ENCODE measurements around the gene FNDC5.

DNA sequence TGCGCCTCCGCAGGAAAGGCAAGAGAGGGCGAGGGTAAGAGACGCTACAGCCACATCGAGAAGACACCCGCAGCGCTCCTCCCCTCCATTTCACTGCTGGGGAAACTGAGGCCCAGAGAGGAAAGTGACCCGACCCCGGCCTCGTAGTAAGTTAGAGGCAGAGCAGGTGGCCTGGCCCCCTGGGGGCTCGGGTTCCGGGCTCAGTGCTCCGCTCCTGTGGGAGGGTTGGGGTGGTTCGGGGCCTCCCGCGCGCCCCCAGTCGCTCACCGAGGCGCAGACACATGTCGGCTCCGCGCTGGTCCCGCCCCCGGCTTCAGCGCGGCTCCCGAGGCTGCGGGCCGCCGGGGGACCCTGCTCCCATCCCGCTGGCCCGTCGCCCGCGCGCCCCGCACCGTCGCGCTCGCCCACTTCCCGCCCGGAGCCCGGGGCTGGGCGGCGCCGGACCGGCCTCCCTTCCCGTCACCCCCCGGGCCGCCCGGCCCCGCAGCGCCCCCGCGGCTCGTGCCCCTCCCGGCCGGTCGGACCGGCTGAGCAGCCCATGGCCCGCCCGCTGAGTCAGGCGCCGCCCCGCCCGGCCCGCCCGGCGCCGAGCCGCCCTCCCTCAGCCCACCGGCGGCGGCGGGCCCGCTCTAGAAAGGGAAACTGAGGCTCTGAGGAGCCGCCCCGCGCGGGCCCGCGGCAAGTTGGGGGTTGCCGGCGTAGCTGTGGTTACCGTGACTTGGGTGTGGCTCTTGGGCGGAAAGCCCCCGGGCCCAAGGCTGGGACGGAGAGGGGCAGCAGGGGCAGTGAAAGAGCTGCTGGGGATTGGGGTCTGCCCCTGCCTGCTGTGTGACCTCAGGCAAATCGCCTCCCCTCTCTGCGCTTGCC is 30.5 kb upstream of the FNDC5 start, which contains the start of gene TMEM54:
- no peak for TF ChIP-seq POLR2AphosphoS5 (IDR thresholded peaks at IDR 0.05; ENCODE audit: low read depth, low read length)
- TF ChIP-seq, protein P1, sequence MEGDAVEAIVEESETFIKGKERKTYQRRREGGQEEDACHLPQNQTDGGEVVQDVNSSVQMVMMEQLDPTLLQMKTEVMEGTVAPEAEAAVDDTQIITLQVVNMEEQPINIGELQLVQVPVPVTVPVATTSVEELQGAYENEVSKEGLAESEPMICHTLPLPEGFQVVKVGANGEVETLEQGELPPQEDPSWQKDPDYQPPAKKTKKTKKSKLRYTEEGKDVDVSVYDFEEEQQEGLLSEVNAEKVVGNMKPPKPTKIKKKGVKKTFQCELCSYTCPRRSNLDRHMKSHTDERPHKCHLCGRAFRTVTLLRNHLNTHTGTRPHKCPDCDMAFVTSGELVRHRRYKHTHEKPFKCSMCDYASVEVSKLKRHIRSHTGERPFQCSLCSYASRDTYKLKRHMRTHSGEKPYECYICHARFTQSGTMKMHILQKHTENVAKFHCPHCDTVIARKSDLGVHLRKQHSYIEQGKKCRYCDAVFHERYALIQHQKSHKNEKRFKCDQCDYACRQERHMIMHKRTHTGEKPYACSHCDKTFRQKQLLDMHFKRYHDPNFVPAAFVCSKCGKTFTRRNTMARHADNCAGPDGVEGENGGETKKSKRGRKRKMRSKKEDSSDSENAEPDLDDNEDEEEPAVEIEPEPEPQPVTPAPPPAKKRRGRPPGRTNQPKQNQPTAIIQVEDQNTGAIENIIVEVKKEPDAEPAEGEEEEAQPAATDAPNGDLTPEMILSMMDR (IDR thresholded peaks at IDR 0.05) = no peak; the same call in 1 of the 2 replicates

Measured in Panc1 (cell line).